ENCODE results near the gene F2RL2. TPM values are rescaled to one million over a fixed set of nuclear protein-coding genes. Genes with fewer than 3 reads are reported as not detected.
A peak's percentile ranks its signal among the peaks of the same experiment; 100 is the strongest.
"Not testable (repeated sequence)": the region's sequence is repeated elsewhere in the genome, so short reads cannot be mapped to it uniquely, and the experiment has no call there.

Gene F2RL2
- total RNA-seq, 1 donor from 2014 or later = 0.89 TPM

DNA sequence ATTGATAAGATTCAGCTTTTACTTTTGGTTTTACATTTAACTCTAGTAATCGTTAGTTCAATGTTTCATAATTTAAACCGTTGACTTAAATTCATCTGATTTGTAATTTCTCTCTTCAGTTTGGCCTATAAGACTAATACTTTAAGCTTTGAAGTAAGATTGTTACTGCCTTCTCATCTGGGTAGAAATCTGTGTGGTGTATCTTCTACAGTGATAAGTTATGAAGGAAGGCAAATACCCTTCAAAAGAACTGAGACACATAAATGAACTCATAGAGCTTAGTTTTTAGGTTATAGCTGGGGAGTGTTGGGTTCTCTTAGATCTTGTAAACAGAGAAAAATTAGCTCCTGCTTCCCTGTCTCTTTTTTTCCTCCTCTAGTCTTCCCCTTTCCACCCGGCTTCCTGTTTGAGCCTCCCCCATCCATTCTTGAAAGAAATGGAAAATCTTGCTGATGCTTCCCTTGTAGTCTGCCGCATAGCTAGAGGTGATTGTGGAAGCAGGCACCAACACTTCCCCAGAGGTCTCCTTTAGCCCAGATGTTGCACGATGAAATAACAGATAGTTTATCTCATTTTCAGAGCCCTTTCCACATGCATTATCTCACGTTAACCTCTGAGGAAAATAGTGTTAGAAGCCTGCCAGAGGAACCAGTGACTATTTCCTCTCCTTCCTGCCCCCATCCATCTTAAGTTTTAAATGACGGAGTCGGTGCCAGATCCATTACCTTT lies 2.0 kb upstream of the F2RL2 start:
- ATAC-seq = no peak
- intact Hi-C loops (cut with DNase I) = no loop called here
- no peak for DNase-seq (ENCODE audit: low spot score)

- DNase-seq (ENCODE audit: low spot score) = no peak
- intact Hi-C loops (cut with DNase I) = no loop called here
- ATAC-seq = no peak
Observed at GRCh38 chr5:76622076-76622475, 1.1 kb downstream of the F2RL2 start.

DNA sequence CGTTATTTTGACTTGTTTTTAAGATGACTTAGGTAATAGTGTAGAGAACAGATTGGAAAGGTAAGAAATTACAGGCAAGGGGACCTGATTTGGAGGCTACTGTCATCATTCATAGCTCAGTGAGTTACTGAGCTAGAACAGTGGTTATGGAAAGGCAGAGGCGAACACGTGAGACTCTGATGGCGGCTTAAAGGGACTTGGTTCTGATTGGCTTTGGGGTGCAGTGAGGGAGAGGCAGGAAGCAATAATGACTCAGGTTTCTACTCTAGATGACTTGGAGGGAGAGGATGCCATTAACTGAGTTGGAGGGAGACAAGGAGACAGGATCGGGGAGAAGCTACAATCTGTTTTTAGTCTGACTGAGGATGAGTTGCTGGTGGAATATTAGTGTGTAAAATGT lies 3.0 kb downstream of the F2RL2 start:
- DNase-seq (ENCODE audit: low spot score) = no peak
- no peak for ATAC-seq
- intact Hi-C loops (cut with DNase I) = no loop called here

DNA sequence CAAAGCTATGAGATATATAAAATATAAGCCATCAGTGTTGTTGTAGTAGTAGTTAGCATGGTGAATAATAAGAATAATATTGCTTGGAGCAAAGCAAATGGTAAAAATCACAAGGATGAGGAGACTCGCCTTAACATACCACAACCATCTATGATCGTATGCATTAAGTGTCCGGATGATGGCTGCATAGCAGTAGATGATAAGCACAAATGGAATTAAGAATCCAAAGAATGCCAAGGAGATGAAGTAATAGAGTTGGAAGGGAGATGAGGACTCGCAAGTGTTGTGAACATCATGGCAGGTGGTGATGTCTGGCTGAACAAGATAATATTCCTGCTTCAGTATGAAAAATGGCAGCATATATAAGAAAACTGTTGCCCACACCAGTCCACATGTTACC lies 5.5 kb downstream of the F2RL2 start:
- no peak for DNase-seq (ENCODE audit: low spot score)
- intact Hi-C loops (cut with DNase I) = no loop called here
- no peak for ATAC-seq

GRCh38 chr5:76617229-76617628 lies 6.0 kb downstream of the F2RL2 start:
- ATAC-seq (no peak), DNase-seq (ENCODE audit: low spot score) (no peak)
- intact Hi-C loops (cut with DNase I) = no loop called here

DNA sequence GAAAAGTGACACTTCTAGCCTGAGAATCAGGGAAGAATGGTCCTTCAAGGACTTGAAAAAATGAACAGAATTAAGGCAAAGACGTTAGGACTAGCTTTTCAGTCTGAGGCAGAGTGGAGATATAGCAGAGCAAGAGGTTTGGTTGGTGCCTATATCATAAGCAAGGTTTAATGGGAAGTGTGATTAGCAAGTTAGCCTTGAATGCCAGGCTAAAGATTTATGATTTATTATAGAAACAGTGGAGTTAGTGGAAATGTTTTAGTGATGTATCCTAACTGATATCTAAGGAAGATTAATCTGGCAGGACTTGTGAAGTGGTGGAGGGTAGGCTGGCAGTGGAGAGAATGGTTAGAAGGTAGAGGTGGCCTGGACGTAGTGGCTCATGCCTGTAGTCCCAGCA lies 7.0 kb downstream of the F2RL2 start:
- intact Hi-C loops (cut with DNase I) = no loop called here
- ATAC-seq (no peak), DNase-seq (ENCODE audit: low spot score) (no peak)

DNA sequence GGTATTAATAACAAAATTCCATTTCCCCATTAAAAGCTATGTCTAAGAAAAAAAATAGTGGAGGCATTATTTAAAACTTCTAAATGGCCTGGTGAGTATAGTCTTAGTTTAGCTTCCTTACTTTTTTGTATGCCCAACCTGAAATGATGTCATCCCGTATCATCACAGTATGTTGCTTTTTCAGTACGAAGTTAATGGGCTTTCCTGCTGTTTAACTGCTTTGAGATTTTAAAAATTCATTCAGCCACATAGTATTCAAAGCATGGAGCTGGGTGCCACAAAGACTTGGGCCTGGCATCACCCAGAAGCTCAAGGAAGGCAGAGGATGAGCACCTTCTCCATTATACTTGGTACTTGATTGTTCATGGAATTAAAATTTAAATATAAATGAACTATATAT lies 7.4 kb downstream of the F2RL2 start:
- DNase-seq (ENCODE audit: low spot score) (no peak), ATAC-seq (no peak)
- intact Hi-C loops (cut with DNase I) = no loop called here

DNA sequence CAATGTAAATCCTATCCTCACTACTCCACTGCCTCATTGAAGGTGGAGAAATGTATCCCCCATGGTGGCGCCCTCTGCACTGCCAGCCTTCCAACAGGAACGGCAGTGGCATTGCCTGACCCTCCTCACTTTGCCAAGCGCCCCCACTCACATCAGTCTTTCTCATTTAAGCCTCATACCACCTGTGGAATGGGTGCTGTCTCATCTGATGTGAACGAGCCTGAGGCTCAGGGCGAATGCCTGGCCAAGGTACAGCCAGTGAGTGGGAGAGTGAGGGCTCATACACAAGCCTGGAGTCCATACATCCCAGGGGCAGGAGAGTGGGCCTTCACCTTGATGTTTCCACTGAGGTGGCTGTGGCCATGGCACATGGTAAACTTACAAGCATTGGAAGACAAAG lies 10.3 kb downstream of the F2RL2 start:
- no peak for ATAC-seq
- intact Hi-C loops (cut with DNase I) = no loop called here

GRCh38 chr5:76610196-76610595 lies 13.0 kb downstream of the F2RL2 start:
- DNase-seq (ENCODE audit: low spot score) = no peak
- intact Hi-C loops (cut with DNase I) = no loop called here
- no peak for ATAC-seq

More for the DNA sequence above, 10.3 kb downstream of the F2RL2 start:
- DNase-seq (ENCODE audit: low spot score) = no peak

- intact Hi-C loops (cut with DNase I) = loop anchor here (10.0 kb wide), 1 partner anchor 166 kb away; no protein-coding TSS in a partner anchor
- no peak for ATAC-seq
- DNase-seq (ENCODE audit: low spot score) = no peak
Observed at GRCh38 chr5:76608833-76609232, 14.4 kb downstream of the F2RL2 start.

GRCh38 chr5:76607353-76607871 lies 15.8 kb downstream of the F2RL2 start:
- no peak for ATAC-seq
- no peak for DNase-seq (ENCODE audit: low spot score)
- intact Hi-C loops (cut with DNase I) = loop anchor here (10.0 kb wide), 1 partner anchor 167 kb away; no protein-coding TSS in a partner anchor

- ATAC-seq (no peak), DNase-seq (ENCODE audit: low spot score) (no peak)
- intact Hi-C loops (cut with DNase I) = loop anchor here (10.0 kb wide), 1 partner anchor 168 kb away; no protein-coding TSS in a partner anchor
Observed at GRCh38 chr5:76606701-76607100, 16.5 kb downstream of the F2RL2 start.

DNA sequence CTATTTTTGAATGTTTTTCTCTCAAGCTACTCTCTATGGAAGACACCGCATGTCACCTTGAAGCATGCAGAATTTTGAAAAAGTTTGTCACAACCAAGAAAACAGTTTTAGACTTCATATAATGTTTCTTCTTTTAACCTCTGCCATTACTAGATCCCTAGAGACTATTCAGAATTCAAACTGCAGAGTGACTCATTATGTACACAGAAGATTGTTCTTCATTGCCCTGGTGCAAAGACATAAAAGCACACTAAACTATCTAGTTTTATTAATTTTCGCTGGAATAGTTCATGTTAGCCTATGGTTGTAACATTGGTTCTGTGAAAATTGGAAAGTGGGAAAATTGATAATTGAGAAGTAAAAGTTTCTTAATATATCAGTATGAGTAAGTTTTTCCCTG lies 18.4 kb downstream of the F2RL2 start:
- DNase-seq (ENCODE audit: low spot score) (no peak), ATAC-seq (no peak)
- intact Hi-C loops (cut with DNase I) = loop anchor here (10.0 kb wide), 1 partner anchor 170 kb away; no protein-coding TSS in a partner anchor

GRCh38 chr5:76603991-76604390 lies 19.2 kb downstream of the F2RL2 start:
- not testable (repeated sequence) for DNase-seq (ENCODE audit: low spot score); ATAC-seq
- intact Hi-C loops (cut with DNase I) = loop anchor here (10.0 kb wide), 1 partner anchor 171 kb away; no protein-coding TSS in a partner anchor

GRCh38 chr5:76602094-76602726 lies 21.0 kb downstream of the F2RL2 start:
- DNase-seq (ENCODE audit: low spot score) (no peak), ATAC-seq (no peak)
- intact Hi-C loops (cut with DNase I) = loop anchor here (10.0 kb wide), 1 partner anchor 173 kb away; no protein-coding TSS in a partner anchor

GRCh38 chr5:76601470-76601869 lies 21.7 kb downstream of the F2RL2 start:
- intact Hi-C loops (cut with DNase I) = loop anchor here (10.0 kb wide), 1 partner anchor 173 kb away; no protein-coding TSS in a partner anchor
- ATAC-seq (peak; percentile 72), DNase-seq (ENCODE audit: low spot score) (no peak)

- intact Hi-C loops (cut with DNase I) = loop anchor here (10.0 kb wide), 1 partner anchor 174 kb away; no protein-coding TSS in a partner anchor
Observed at GRCh38 chr5:76600716-76601115, 22.5 kb downstream of the F2RL2 start.

DNA sequence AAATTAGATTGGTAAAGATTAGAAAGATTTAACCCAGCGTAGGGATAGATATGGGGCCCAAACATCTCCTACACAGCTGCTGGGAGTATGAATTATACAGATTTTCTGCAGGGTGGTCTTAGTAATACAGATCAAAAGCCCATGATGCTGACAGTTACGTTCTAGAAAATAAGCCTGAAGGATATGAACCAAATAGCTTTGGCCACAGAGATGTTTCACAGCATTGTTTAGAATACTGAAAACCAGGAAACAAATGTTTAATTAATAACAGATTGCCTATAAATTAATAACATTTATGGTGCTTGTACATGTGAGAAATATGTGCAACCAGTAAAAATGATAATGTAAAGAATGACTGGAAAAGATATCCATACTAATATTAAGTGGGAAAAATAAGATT lies 24.7 kb downstream of the F2RL2 start:
- no peak for DNase-seq (ENCODE audit: low spot score)
- no peak for ATAC-seq
- intact Hi-C loops (cut with DNase I) = no loop called here

More at GRCh38 chr5:76600716-76601115, 22.5 kb downstream of the F2RL2 start:
- ATAC-seq (no peak), DNase-seq (ENCODE audit: low spot score) (no peak)

DNA sequence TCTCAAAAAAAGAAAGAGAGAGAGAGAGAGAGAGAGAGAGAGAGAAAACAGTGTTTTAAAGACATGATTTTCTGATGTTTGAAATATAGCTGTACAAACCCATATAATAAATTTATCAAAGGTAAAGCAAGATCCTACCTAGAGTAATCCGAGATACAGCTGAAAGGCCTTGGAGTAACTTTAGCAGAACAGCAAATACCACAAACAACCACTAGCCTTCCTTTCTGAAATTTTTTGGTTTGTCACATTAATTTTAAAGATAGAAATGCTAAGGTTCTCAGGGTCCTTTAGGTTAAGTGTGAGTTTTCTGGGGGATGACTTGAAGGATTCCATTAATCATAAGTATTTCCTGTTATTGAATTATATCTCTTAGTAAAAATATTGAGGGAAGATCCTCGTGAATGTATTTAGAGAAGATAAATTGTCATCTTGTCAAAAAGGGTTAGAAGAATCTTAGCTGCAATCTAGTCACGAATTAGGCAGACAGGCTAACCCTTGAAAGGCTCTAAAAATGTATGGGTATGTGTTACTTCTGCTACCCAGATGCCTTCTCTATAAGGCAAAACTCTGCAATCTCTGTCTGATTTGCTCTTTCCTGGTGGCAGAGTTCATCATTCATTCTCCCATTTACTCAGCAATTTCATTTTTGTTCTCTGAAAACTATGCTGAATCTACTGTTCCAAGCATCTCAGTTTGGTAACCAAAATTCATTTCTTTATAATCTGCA lies 27.3 kb downstream of the F2RL2 start:
- no peak for DNase-seq (ENCODE audit: low spot score)
- ATAC-seq = no peak
- intact Hi-C loops (cut with DNase I) = no loop called here

Measured in sciatic nerve (tissue), 2 donors.